CD4-positive, alpha-beta T cell treated with Interleukin-21 for 1 hour (primary cell): Measurements from ENCODE around the gene SPRED2.
A peak's percentile ranks its signal among the peaks of the same experiment; 100 is the strongest.

Experiments
- DNase-seq: peaks from one replicate; pipeline ENCODE4 v3.0.0-alpha.2; 2020

The SPRED2 gene

DNA sequence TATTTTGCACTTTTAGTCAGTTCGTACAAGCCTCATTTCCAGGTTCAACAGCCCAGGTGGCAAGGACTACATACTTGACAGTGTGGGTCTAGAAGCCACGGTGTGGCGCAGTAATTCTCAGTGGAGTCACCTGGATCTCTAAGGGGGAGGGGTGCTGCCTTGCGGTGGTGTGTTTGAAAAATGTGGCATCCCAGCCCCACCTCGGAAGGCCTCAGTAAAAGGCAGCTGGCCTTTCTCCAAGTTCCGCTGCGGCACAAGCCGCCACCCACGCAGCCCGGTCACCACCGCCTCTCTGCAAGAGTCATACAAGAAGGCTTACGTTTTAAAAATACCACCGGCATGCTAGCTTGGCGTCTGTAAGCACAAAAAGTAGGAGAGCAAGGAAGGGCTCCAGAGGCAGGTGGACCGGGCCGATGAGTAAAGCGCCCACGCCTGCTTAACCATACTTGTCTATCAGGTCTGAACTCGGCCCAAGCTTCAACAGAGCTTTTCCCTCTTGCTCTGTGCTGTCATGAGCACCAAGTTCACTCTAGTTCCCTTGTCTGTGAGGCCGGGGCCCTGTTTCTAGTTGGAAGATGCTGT is 49.5 kb downstream of the SPRED2 start:
- DNase-seq = peak; percentile 64

DNA sequence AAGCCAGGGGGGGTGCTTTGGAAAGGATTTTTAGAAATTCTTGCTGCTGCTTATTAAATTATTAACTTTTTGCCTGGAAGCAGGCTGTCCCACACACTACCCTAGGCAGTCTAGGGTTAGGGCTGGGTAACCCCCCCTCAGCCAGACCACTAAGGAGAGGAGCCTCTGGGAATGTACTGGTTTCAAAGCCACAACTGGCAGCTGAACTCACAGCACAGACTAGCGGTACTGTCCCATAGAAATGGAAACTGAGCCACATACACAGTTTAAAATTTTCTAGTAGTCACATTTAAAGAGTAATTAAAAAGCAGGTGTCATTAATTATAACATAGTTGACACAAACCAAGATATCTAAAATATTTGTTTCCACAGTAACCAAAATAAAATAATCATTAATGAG is 50.1 kb downstream of the SPRED2 start:
- DNase-seq = no peak

DNA sequence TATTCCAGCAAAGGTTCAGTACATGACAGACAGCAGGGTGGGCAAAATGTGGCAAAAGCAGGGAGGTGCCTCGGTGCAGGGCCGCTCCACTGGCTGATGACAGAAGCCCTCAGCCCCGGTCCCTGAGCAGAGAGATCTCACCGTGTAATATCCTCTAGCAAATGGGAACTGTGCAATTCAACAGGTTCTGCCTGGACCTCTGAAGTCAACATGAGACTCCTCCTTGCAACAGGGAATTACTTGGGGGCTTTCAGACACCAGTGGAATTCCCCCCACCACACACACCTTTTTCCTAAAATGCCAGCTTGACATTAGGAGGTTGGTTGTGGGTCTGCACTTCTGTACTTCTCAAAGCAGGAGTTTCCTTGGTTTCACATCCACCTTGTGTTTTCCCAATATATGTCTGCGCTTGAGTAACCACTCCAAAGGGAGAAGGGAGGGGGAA is 50.8 kb downstream of the SPRED2 start:
- no peak for DNase-seq

DNA sequence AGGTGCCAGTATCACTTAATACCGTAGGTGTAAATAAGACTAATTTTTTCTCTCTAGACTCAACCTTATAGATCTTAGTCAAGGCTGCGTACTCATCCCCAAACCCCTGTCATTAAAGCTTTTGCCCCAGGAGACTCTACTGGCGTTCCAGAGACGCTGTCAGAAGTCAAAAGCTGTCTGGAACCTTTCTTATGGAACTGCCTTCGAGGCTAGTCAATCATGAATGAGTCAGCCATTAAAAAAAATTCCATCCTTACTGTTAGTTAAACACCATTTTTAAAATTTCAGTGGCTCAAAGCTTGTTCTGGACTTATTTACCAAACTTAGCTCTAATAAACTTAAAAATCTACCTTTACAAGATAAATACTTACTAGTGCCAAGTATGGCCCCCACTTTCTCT is 52.1 kb downstream of the SPRED2 start:
- no peak for DNase-seq

DNA sequence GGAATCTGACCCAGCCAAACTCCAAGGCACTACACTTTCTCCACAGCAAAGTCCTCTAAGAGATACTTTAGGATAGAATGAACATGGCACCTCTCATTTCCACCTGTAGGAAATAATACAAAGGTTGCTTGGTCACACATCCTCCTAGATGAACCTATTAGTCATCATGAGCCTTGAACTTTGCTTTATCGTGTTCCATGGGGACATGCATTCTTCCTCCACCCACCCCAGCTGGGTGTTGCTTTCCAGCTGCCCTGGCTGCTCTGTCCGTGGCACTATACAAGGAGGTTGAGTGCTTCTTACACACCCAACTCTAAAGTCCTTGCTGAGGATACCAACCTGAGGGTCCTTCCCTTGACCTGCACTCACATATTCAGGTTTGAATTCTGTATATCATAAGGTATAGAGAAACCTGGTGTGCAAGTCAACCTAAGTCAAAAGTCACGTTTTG is 52.7 kb downstream of the SPRED2 start:
- DNase-seq = no peak

DNA sequence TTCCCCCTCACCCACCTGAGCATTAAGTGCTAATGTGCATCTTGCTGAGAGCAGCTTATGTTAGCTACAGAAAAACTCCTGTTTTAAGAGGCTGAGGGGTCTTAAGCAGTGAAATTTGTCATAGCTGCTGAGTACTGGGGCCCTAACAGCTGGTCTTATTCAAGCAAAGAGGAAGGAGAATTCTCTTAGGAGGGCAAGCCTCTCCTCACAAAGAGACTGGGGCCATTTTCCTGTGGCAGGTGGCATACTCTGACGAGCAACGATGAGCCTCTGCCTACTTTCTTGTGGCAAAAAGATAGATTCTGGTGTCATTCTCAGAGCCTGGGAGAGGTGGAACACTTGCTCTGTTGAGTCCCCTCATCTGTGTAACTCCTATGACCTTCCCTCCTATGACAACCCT is 53.2 kb downstream of the SPRED2 start:
- no peak for DNase-seq

DNA sequence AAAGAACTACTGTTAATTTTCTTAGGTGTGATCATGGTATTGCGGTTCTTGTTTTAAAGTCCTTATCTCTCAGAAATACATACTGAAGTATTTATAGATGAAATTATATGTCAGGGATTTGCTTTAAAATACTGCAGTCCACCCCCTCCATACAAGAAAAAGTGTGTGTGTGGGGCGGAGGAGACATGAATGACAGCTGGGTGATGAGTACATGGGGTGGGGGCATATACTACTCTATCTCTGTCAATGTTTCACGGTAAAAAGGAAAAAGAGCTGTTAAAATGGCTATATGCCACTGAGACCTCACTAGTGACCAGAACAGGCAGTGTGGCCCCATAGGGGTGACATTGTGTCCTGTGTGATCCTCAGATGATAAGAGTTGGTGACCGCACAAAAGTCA is 54.1 kb downstream of the SPRED2 start:
- no peak for DNase-seq

DNA sequence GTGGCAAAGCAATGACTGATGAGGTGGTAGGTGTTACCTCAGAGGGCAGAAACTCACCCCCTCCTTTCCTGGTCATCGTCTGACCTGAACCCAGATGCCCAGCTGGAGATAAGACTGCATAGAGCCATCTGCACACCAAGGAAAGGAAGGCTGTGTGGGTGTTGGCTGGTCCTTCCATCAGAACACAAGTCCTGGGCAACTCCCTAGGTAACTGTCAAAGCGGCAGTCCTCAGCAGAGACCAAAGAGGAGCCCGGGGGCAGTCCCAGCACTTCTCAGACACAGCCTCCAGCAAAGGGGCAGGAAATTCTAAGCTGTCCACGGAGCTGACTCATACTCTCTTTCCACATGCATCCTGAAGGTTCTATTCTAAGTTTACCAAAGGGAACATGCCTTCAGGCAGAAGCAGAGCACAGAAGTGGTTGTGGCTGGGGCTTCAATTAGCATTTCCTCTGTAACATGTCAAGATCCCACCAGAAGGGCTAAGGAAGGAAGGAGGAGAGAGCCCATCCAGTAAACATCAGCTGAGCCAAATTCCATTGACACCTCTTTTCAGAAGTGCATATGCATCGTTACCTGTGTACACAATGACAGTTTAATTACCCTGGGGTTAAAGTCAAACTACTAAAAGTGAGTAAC is 54.7 kb downstream of the SPRED2 start:
- DNase-seq = no peak

DNA sequence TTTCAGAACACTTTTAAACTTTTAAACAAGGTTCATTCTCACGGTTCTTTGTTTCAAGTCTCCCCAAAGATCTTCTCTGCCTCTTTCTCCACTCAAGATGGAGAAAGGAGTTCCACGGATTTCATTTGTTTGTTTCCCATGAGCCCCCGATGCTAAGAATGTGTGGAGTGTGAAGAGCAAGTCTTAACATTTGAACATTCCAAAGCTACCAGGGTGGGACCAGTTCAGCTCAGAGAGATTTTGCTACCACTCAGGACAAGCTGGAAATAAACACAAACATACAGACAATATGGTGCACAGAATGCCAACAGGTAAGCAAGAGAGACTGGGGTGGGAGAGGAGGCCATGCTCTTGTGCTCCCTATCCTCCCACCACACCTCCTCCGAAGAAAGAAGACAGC is 56.7 kb downstream of the SPRED2 start:
- DNase-seq = no peak

DNA sequence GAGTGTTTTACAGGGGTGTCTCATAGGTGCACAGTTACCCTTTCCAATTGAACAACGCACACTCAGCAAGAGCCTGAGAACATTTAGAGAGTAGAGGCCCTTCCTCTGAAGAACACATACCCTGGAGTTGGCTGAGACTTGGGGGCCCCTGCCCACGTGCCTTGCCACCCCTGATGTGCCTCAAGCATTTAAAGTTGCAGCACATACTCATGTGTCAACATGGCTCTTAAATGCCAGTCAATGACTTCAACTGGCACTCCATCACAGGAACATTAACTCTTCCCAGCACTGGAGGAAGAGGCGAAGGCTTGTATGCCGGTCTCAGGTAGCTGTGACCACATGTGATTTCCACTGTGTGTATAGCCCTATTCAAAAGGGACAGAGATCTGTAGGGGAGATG is 57.4 kb downstream of the SPRED2 start:
- no peak for DNase-seq

DNA sequence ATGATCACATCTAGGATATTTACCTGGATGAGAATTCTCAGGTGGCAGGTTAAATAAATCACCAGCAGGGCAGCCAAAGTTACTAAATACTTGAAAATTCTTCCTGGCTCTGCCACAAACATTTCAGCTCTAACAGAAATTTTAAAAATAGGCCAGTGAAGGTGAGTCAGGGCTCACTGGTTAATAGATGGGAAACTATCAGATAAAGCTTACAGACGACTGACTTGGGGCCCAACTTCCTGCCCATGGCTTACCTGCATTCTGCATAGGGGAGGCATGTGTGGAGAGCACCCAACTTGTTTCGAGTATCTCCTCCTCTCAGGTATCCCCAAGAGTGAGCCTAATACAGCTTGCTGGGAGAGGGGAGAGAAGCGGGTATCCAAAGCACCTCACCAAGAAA is 57.8 kb downstream of the SPRED2 start:
- no peak for DNase-seq

DNA sequence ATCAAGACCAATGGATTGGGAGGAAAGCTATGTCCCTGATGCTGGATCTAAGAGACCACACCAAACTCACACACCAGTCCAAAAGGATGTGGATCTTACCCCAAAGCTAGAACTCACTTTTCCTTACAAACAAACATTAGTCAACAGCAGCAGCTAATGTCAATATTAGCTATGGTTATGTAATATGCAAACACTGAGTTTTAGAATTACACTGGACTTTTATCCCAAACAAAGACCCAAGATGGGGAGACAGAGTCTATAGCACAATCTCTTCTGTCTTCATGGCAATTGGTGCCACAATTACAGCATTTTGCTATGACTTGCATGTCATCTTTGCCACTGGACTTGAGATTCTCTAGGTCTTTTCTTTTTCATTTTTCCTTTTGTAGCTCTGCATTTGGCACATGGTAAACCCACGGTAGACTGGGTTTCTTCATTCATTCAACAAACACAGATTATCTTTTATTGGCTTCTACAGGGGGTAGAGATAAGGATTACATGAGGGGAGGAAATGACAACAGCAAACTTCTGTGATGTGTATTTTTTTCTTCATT is 59.0 kb downstream of the SPRED2 start:
- DNase-seq = no peak

DNA sequence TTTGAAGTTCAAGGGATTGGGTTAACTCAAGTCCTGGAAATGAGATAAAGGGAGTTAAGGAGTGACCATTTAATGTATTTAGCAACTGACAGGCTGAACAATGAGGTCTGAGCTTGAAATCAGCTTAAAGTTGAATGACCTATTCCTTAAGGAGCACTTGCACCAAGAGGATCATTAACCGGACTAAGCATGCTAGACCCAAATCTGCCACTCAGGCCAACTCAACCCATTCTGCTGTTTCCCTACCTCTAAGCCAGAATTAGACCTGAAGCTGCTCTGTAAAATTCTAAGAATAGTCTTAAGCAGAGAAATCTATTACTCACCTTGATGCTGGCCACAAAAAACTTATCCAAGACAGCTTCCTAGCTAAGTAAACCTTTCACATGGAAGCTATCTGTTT is 59.8 kb downstream of the SPRED2 start:
- DNase-seq = no peak

DNA sequence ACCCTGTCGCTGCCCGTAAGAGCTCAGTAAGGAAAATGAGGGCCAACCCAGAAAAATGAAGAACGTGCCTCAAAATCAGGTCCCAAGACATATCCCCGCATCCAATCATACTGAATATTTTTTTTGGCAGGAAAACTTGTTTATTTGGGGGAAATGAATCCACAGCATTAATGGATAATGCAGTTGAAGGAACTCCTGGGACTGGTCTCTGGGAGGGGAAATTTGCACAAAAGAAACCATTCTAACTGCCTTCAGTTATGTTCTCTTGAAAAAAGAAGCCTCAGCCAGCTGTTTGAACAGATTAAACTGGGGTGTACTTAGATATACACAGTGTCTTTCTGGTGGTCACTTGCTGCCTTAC is 61.3 kb downstream of the SPRED2 start:
- no peak for DNase-seq

DNA sequence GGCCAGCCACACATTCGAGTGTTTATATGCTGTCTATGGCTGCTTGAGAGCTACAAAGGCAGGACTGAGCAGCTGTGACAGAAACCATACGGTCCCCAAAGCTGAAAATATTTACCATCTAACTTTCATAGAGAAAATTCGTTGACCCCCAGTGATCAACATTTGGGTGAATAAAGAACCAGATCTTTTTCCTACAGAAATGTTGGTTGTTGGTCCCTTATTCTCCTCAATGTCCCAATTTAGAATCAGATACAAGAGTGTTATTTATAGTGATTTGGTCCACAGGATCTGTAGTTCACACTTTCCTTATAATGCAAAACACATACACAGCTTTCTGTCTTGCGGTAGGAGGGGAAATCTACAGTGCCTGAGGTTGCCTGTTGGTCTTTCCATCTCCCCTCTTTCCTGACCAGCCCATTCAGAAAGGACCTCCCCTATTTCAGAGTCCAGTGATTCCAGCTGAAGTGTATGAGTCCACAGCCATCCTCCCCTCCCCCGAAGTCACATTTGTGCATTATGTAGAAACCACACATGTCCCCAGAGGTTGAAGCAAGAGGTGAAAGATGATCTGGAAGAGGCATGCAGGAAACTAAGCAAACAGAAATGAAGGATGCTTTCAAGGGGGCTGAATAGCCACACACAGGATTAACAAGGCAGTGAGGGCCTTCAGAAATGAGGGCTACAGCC is 61.9 kb downstream of the SPRED2 start:
- DNase-seq = no peak

DNA sequence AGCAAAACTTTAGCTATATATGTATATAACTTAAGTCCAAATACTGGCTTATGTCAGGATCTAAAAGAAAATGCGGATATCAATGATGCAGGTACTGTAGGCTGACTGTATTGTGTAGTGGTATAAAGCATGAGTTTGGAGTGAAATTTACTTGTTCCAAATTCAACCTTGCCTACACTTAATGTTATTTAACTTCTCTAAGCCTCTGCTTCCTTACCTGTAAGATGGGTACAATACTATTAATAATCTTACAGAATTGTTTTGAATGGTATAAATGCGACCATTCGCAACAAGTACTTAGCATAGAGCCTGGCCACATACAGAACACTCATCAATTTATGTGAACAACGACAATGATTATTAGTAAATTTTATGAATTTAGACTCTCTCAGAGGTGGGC is 62.4 kb downstream of the SPRED2 start:
- no peak for DNase-seq

DNA sequence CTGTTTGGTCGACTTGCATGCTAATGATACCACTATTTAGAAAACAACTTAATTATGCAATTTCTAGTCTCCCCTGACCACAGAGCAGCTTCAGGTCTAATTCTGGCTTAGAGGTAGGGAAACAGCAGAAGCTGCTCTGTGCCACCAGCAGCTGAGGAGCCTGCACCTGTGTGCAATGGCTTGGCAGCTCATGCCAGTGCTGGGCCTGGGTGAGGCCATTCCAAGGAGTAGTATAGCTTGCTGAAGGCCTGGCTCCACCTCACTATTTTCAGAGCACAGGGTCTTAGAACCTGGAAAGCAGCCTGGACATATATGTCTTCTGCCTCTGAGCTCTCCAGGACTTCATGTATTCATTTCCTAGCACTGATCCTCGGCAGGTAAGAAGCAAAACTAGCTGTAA is 62.8 kb downstream of the SPRED2 start:
- no peak for DNase-seq

DNA sequence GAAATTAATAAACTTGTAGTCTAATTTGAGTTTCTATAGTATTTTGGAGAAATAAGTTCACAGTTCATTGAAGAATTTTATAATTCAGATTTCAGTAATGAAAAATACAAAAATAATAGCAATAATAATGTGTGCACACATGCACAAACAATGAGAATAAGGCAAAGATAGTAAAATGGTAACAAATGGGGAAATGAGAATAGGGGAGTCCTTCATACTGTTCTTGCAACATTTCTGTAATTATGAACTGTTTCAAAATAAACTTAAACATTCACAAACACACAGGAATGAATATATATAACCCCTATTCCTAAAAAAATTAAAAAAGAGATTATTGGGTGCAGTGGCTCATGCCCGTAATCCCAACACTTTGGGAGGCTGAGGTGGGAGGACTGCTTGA is 63.9 kb downstream of the SPRED2 start:
- no peak for DNase-seq

DNA sequence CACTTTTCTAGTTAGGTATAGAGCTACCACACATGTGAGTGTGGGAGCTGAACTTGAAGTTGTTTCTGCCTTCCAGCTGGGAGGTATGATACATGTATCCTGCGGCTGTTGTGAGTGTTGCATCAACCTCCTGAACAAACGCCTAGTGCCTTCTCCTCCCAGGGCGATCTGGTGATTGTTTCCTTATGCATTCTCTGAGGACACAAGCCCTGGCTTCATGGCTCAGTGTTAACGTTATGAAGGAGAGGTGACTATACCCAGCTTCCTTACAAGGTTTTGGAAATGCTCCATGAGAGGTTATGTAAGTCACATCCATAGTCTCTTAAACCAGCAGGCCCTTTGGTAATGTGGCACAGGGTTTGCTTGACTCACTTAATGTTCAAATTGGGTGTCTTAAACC is 64.9 kb downstream of the SPRED2 start:
- DNase-seq = no peak

DNA sequence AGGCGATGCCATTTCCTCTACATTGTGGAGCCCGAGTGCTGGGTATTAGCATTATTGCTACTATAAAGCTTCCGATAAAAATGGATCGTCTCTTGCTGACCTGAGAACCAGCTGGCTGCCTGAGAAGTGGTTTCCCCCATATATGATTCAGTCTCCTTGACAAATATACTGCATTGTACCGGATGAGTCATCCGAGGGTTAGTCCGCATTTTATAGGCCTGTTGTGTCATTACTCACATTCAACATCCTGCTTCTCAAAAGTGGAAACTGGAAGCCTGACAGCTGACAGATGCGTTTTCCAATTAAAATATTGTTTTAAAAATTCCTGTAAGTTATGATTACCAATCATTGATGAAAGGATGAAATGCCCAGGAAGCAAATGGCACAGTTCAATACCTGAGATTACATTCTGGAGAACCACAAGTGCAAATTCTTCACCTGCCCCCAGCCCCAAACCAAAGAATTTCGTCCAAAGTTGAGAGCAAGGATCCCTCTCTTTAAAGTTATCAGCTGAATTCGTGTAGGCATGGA is 65.7 kb downstream of the SPRED2 start:
- no peak for DNase-seq

DNA sequence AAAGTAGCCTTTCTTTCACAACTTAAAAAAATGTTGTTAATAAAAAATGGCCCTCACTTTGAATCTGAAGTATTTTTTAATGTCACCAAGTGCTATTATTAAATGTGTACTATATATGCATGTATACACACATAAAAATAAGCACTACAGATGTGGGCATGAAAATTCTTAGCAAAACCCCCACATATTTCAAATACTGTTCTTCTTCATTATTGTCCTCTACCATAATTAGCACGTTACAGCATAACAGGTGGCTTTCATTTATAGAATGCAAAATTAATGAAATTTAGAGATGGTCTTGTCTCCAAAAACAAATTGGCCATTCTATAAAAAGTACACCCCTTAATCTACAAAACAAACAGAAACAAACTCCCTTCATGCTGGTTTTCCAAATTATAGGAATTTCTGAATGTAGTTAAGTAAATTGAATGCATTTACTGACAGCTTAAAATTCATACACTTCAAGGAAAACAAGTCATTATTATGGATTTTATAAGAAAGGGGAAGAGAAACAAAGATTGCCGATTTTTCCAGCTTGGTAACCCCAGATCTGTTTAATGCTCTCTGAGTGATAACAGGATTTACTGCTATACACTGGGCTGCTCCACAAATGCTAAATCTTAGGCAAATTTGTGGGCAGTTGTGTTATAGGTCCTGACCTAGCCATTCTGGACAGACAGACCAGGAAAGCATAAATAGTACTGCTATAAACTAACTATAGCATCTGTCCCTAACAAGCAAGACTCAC is 67.2 kb downstream of the SPRED2 start:
- DNase-seq = no peak

DNA sequence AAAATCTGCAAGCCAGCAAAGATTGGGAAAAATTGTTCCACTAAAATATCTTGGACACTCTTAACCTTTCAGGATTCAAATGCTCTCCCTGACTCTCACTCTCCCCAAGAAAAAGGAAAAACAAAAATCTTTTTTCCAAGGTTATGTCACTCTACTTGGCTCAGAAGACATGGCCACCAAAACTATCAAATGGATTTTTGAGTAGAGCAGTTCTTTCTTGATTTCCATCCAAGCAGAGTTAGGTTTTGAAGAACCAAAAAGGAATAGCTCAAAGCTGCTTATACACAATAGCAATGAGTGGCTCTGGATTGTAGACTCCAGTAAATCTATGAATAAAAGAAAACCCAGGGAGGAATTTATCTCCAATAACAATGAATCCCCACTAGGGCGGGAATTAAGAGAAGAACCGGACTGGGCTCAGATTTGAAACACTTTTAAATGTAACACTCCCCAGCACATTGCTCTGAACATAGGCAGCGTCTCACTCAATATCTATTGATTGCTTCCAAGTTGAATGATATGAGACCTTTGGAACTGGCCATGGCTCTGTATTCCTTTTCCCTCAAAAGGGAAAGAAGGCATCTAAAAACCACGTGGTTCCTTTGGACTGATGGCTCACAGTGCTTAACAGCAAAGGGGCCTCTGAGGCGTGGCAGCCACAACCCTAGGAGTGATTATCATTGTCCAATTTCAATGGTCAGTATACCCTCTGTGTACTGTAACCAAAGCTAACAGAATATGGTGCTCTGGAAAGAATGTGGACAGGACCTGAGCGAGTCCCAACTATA is 68.3 kb downstream of the SPRED2 start:
- no peak for DNase-seq

DNA sequence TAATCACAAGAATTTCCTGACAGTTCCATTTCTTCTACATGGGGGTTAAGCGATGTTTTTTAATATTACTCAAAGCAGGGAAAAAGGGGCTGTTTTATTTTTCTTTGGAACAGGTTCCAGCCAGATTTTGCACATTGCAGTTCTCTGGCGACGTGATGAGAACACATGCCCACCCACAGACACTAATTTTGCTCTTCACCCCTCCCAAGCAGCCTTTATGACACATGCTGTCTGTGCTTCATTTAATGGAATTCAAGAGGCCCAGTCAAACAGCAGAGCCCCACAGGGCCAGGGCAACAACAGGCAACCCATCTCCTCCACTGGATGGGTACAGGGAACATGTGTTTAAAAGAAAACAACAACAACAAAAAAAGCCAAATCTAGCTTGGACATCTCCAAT is 70.8 kb downstream of the SPRED2 start:
- no peak for DNase-seq
